Suppressor macrophage (primary cell): ENCODE data around the gene PYGM.

Experiments used
- DNase-seq, 4 experiments: peaks; one replicate each; pipeline ENCODE4 v3.0.0-alpha.2; 2020 to 2022
- total RNA-seq, 17 experiments: gene quantifications; one replicate each; lab custom pipeline; 2026; ENCODE audit warnings: mixed read lengths in 6 of 17, inconsistent platforms in 3 of 17; lab: John Stamatoyannopoulos, UW

The PYGM gene
- total RNA-seq = 0.12 to 3.1 (median 0.33) reads per million in 17 experiments

GRCh38 chr11:64759722-64760719, at the start of gene PYGM:
Gene PYGM, minus strand, starts transcription at chr11:64759974. Its CDS starts 76 bp downstream, at chr11:64759898.
- DNase-seq = no peak

GRCh38 chr11:64805481-64805880, 45.7 kb upstream of the PYGM start:
- no peak for DNase-seq

GRCh38 chr11:64804346-64805210, 44.8 kb upstream of the PYGM start:
- no peak for DNase-seq

- no peak for DNase-seq
These were observed 44.1 kb upstream of the PYGM start for GRCh38 chr11:64803846-64804345.

DNA sequence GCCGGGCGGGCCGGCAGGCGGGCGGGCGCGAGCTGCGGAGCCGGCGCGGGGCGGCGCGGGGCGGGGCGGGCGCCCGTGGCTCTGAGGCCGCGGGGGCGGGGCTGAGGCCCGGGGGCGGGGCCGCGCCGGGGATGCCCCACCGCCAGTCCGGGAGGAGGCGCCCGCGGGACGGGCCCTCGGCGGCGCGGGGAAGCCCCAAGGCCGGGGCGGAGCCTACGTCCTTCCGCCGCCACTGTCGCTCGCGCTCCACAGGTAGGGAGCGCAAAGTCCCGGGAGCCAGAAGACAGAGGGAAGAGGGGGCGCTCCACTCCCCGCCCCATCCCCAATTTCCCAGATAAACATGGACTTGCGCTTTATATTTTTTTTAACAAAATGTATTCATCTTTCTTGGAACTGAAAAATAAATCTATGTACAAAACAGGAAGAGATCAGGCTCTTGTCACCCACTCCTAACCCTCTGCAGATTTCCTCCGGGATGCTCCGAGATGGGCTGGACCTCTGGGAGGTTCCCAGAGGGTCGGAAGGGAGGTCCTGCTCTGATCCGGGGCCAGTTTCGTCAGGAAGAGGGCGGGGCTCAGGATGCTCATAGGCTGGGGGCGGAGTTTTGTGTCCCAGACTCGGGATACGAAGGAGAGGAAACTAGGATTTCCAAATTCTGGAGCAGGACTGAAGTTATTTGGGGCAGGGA, 43.5 kb upstream of the PYGM start, which contains the start of gene MAP4K2:
TSS of gene MAP4K2 (minus strand) at position 57 of the 688 bp plus-strand sequence. CDS start 65 bp downstream, outside the sequence.
- peak; percentile 88 to 97 (median 92) for DNase-seq

DNA sequence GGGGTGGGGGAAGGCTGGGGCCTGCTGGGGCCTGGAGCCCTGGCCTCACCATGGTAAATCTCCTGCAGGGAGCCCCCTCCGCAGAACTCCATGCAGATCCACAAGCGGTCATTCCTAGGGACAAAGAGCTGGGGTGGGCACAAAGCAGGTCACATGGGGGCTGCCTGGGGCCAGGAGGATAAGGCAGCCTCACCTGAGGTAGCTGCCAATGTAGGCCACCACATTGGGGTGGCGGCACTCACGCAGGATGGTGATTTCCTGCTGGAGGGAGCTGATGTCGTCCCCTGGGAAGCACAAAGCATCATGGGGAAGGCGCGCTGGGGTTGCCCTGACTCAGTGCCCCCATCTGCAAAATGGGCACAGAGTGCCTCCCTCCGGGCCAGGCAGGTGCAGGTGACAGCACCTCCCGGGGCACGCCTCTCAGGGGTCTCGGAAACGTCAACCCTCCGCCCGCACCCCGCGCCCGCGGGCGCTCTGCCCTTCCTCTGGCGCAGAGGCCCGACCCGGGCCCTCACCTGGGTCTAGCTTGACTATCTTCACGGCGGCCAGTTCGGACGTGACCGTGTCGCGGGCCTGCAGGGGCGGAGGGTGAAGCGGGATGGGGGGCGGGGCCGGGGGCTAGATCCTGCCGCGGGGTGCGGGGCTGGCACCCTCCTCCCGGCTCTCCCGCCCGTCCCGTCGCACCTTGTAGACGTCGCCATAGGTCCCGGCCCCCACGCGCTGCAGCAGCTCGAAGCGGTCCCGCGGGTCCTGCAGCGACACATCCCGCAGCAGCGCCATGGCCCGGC, 42.8 kb upstream of the PYGM start:
- peak in 1 of 4 experiments; percentile 23 for DNase-seq

DNA sequence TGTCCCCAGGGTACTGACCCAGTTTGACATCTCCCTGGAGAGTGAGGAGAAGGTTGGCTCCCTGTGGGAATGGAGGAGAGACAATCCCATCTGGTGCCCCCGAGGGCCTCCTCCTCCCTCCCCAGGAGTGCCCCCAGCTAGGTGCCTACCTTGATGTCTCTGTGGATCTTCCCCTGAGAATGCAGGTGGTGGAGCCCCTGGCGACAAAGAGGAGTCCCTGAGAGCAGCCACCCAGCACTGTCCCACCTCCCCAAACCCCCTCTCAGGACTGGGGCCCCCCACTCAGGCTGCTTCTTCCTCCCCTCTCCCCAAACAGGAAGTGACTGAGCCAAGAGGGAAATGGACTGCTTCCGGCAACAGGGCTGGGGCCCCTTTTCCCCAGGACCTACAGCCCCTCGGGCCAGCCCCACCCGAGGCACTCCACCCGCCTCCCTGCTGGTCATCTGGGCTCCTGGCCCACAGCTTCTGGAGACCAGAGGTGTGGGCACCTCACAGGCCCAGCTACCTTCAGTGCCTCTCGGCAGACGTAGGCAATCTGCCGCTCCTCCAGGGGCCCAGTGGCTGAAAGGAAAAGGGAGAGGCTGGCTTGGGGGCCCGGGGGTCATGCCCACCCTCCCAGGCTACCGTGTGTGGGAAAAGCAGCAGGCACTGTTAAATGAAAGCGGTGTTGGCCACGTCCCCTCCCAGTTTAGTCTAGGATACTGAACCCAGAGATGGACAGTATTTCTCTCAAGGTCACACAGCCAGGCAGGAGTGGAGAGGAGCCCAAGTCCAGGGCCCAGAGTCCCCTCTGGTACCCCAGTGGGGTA, 42.0 kb upstream of the PYGM start:
- DNase-seq = peak in 2 of 4 experiments; percentile 17 to 37

- DNase-seq = no peak
These were observed 41.3 kb upstream of the PYGM start for GRCh38 chr11:64801158-64801464.

- DNase-seq = no peak
These were observed 40.8 kb upstream of the PYGM start for GRCh38 chr11:64800303-64801157.

DNA sequence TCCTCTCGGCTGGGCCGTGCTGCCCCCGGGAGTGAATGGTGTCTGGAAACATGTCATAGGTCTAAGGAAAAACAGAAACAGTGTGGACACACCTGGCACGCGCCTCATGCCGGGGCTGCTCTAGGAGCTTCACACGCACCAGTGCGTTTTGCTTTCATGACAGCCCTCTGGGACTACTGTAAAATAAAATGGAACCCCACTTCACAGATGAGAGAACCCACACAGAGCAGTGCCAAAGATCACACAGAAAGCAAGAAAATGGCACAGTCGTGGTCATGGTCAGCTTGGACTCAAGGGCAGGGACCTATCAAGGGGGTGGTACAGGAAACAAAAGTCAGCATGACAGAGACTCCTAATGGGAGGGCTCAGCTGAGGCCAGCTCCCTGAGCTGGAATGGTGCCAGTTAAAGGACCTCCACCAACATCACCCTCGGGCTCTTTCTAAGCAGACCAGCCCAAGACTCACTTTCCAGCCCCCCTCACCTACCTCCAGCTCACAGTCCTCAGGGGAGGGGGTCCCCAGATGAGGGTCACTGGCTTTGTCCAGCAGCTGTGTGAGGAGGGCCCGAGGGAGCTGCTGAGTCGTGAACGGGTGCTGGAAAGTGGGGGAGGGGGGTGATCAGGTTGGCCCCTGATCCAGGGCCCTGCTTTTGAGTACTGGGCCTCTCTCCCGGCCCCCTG, 40.0 kb upstream of the PYGM start:
- DNase-seq = no peak

DNA sequence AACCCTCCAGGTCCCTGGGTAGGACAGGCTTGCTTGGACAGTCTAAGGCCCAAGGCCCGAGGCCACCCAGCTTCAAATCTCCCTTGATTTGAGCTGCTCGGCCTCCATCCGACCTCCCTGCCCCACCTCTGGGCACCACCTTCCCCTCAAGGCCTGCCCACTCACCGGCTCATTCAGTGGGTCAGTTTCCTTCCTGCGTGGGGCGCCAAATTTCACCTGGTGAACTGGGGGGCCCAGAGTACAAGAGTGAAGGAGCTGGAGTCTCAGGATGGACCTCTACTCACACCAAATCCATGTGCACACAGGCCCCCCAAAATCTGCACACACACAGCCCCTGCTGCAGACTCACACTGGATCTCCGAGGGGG, 39.5 kb upstream of the PYGM start:
- no peak for DNase-seq

DNA sequence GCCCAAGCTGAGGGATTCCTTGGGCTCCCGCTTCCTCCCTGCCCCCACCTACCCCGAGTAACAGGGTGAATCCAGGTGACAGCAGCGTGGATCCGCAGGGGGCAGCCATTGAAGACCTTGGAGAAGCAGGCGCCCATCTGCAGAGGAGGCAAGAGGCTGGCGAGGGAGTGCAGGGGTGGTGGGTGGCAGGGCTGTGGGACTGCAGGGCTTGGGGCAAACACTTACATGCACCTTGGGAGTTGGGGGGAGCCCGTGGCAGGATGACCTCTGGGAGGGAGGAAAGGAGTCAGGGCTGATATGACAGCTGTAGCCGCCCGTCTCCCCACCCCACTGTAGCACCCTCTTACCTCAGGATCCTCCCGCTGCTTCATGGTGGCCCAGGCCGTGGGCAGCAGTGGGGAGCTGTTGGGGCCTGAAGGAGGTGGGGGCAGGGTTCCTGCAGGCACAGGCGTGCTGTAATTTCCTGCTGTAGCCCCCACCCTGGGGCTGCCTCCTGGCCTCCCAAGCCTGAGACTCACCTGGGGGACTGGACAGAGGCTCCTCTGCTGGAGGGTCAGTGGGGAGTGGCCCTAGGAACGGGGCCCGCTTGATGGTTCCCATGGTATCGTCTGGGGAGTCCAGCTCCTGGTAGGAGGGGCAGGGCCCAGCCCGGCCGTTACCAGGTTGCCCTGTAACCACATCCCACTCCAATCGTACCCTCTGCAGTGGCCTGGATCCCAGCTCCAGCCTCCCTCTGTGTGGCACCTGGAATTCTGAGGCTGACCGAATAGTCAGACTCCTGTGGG, 37.2 kb upstream of the PYGM start:
- no peak for DNase-seq

GRCh38 chr11:64796047-64796756, 36.4 kb upstream of the PYGM start:
- no peak for DNase-seq

- no peak for DNase-seq
These were observed 34.8 kb upstream of the PYGM start for GRCh38 chr11:64794526-64794925.

DNA sequence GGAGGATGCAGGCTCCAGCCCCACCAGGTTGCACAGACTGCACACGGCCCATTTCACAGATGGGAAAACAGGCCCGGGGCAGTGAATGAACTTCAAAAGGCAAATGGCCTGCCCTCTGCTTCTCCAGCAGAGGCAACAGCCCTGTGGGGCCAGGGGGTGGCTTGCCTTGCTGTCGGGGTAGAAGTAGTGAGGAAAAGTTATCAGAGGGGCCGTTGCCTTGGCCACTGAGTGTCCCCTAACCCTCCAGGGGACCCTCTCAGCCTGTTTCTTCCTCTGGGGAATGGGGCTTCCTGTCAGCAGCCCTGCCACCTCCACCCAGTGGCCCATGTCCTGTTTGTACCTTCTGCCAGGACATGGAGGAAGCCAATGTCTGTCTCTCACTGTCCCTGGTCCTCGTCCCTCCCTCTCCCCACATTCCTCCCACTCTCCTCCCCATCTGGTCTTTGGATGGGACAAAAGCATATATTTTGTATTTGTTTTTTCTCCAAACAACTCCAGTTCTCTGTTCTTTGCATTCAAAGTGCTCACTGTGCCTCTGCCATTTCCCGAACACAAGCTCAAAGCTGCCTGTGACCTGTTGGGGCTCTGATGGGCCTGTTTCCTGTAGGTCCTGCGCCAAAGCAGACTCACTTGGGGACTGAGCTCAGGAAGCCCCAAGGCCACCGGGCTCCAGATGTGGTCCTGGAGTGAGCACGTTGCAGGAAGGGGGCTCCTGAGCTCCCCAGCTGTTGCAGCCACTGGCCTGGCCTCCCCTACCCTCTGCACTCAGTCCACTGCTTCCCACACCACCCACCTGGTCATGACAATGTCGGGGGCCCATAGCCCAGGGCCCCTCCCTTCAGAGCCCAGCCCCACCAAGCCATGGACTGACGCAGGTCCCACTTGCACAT, 33.7 kb upstream of the PYGM start:
- DNase-seq = no peak

DNA sequence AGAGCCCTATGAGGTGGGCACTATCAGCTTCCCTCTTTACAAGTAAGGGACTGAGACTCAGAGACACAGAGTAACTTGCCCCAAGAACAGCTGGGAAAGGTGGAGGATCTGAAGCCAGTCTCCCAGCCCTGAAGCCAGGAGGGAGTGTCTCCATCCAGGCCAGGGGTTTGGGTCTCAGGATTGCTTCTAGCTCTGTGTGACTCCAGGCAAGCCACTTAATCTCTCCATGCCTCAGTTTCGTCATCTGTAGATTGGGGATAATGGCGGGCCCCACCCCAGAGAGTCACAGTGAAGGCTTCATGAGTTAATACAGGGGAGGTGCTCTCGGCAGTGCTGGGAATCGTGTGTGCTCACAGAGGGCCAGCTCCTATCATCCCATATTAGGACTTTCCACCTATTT, 32.7 kb upstream of the PYGM start:
- DNase-seq = no peak
